ENCODE results near the gene ELOA.

DNA sequence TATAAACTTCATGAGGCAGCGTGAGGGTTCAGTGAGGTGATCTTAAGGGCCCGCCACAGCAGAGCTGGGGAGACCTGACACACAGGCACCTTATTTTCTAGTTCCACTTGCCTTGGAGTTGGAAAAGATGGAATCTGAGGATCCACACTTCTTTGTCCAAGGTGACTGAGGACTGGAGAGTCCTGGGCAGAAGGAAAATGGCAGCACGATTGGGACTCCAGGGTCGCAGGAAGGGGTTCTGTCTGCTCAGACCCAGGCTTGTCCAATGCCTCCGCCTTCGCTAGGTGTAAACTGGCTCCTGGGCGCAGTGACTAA is 55.9 kb downstream of the ELOA start:
- TF ChIP-seq TAF1 (IDR thresholded peaks at IDR 0.05; ENCODE audit: borderline replicate concordance, low read depth, low read length) (no peak), POLR2A (IDR thresholded peaks at IDR 0.05; ENCODE audit: low read depth, low read length) (no peak), POLR2AphosphoS5 (IDR thresholded peaks at IDR 0.05; ENCODE audit: low read depth, low read length) (no peak)
